ENCODE measurements around the gene RAB11FIP4. TPM values are rescaled to one million over a fixed set of nuclear protein-coding genes. Genes with fewer than 3 reads are reported as not detected.

RAB11FIP4 gene
- total RNA-seq, 4 donors from 2014 or later, result 9.9 to 23.6 (median 16.1) TPM

- Histone ChIP-seq H3K4me3 (no peak overlapping the region), H3K27ac (no peak overlapping the region), H3K36me3 (no peaks in the 10 kb centered on the region), H3K9me3 (no peaks in the 10 kb centered on the region), H3K4me1 (peaks cover 12 to 44% (median 39%) of the 10 kb centered on the region in 3 donors), H3K27me3 (peaks cover 0 to 14% (median 0%) of the 10 kb centered on the region in 4 donors)
- intact Hi-C loops (cut with DNase I), result no loop called here
- 63 to 71% methylated on average over 4 to 5 of the region's 9 CpGs for WGBS, 2 donors
- no peak for TF ChIP-seq CTCF (IDR thresholded peaks at IDR 0.05)
- no peak for TF ChIP-seq POLR2A (IDR thresholded peaks at IDR 0.05)
- DNase-seq, result no peak
These were observed 95.0 kb downstream of the RAB11FIP4 start for GRCh38 chr17:31486351-31487062.

DNA sequence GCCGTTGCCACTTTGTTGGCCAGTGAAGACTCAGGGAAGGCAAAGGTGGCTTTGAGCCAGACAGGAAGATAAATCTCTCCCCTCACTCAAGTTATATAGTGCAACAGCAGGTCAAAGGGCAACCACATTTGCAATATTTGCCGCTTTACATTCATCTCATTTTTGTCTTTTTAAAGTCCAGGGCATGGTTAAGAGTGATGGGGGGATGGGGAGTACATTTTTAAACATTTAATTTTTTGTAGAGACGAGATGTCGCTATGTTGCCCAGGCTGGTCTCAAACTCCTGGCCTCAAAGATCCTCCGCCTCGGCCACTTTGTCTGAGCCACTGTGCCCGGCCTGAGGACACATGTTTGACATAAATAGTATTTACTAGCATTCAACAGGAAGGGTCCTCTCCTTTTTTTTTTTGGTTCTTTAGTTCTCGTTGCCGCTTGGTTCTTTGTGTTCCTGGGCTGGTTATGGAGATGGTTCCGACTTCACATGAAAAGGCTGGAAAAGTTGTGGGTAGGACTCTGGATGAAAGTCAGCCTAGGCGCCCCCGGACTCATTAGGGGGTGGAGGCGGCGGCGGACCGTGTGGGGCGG, 95.7 kb downstream of the RAB11FIP4 start:
- no peak for DNase-seq
- peaks cover 18 to 50% (median 46%) of the 10 kb centered on the region in 3 donors for H3K4me1 ChIP-seq
- intact Hi-C loops (cut with DNase I), result no loop called here
- H3K36me3 ChIP-seq, result no peaks in the 10 kb centered on the region
- peak overlapping the region; percentile 51 to 90 (median 84) for H3K27ac ChIP-seq
- no peaks in the 10 kb centered on the region for H3K9me3 ChIP-seq
- WGBS, 2 donors, result 29 to 39% methylated on average over 9 to 10 of the region's 17 CpGs
- peaks cover 0 to 14% (median 0%) of the 10 kb centered on the region in 4 donors for H3K27me3 ChIP-seq
- peak overlapping the region; percentile 53 to 86 (median 81) for H3K4me3 ChIP-seq
- TF ChIP-seq CTCF (IDR thresholded peaks at IDR 0.05) (no peak), POLR2A (IDR thresholded peaks at IDR 0.05) (no peak)

DNA sequence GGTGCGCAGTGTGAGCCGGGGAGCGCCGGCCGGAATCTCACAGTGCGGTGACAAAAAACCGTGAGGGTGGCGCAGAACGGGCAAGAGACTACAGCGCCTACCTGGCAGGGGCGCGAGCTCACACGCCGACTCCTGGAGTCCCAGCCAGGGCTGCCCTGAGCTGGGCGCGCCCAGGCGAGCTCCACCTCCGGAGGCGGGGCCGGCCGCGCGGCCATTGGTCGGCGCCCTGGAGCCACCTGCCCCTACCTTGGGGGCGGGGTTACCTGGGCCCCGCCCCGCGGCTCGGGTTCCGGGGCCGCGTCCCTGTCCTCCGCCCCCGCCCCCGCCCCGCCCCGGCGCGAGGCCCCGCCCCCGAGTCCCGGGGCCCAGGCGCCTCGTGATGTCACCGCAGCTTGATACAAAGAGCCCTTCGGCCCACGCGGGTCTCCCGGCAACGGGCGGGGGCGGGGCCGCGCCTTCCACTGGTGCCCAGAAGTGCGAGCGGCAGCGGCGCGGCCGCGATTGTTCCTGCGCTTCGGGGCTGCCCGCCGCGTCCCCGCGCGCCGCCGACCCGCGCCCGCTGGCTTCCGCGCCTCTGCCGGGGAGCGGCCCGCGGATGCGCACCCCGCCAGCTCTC, 96.3 kb downstream of the RAB11FIP4 start:
- intact Hi-C loops (cut with DNase I), result no loop called here
- Histone ChIP-seq H3K9me3 (no peaks in the 10 kb centered on the region), H3K4me1 (peaks cover 24 to 56% (median 52%) of the 10 kb centered on the region in 3 donors), H3K27ac (peak overlapping the region; percentile 82 to 91 (median 88)), H3K4me3 (peak overlapping the region; percentile 53 to 86 (median 81)), H3K36me3 (no peaks in the 10 kb centered on the region), H3K27me3 (peaks cover 0 to 14% (median 0%) of the 10 kb centered on the region in 4 donors)
- DNase-seq, result peak; percentile 67
- WGBS, 2 donors, result no CpG with 5 or more reads among the region's 83 CpGs
- TF ChIP-seq POLR2A (IDR thresholded peaks at IDR 0.05) (peak in 3 of 4 donors; percentile 23 to 66 (median 27)), CTCF (IDR thresholded peaks at IDR 0.05) (no peak)

DNA sequence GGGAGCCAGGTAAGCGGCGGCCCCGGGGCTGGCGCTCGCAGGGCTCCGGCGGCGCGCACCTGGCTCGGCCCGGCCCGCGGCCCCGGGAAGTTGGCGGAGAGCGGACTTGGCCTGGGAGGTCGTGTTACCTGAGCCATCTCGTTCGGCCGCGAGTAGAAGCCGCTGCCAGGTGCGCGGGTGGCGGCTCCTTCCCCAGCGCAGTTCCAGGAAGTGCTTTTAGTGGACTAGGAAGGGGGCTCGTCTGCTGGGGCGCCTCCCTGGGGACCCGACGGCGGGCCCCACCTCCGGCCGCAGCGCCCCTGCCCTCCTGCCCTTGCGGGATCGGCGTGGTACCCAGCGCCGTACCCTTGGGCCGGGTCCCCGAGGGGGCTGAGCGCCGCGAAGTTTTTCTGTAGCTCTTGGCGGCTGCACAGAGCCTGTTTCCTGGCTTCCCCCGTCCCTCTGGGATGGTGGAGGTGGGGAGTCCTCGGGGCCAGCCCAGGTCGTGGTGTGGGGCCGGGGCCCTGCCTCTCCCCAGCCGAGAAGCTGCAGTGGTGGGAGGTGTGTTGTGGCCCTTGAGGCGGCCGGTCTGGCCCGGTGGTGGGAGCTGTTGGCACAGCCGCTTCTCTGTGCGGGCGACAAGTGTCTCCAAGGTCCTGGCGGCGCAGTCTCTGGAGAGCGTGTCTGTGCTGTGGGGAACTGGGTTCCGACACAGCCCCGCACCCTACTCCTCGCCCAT, 96.9 kb downstream of the RAB11FIP4 start:
- Histone ChIP-seq H3K4me1 (peaks cover 26 to 63% (median 54%) of the 10 kb centered on the region in 3 donors), H3K9me3 (no peaks in the 10 kb centered on the region), H3K27me3 (peaks cover 0 to 14% (median 0%) of the 10 kb centered on the region in 4 donors), H3K4me3 (peak overlapping the region; percentile 53 to 86 (median 81)), H3K27ac (peak overlapping the region; percentile 82 to 91 (median 88)), H3K36me3 (no peaks in the 10 kb centered on the region)
- TF ChIP-seq POLR2A (IDR thresholded peaks at IDR 0.05), result peak in 1 of 4 donors; percentile 2
- no peak for TF ChIP-seq CTCF (IDR thresholded peaks at IDR 0.05)
- WGBS, 2 donors, result 10 to 17% methylated on average over 4 to 17 of the region's 62 CpGs
- intact Hi-C loops (cut with DNase I), result no loop called here
- no peak for DNase-seq
